ENCODE data around the gene S1PR4.

S1PR4 gene

GRCh38 chr19:3175781-3176714, 2.5 kb upstream of the S1PR4 start:
- Histone ChIP-seq H4K20me1 (ENCODE audit: low read depth, low read length) (no peaks in the 10 kb centered on the region), H3K27ac (ENCODE audit: low read depth, low read length) (no peak overlapping the region), H3K4me2 (ENCODE audit: low read depth, low read length, poor library complexity, severe bottlenecking) (no peak overlapping the region)

GRCh38 chr19:3176715-3177501, 1.7 kb upstream of the S1PR4 start:
- H3K9me3 ChIP-seq (ENCODE audit: insufficient read depth, low read length) = no peaks in the 10 kb centered on the region
- no peaks in the 10 kb centered on the region for H4K20me1 ChIP-seq (ENCODE audit: low read depth, low read length)
- H3K79me2 ChIP-seq (ENCODE audit: insufficient read depth, low read length) = no peaks in the 10 kb centered on the region
- H3K27me3 ChIP-seq (ENCODE audit: low read length) = no peaks in the 10 kb centered on the region
- no peaks in the 10 kb centered on the region for H3K9me2 ChIP-seq (replicated peaks; ENCODE audit: insufficient read depth, low read length)
- H3F3A ChIP-seq (ENCODE audit: insufficient read depth) = no peaks in the 10 kb centered on the region
- H2AFZ ChIP-seq (ENCODE audit: low read depth, low read length, severe bottlenecking) = no peak overlapping the region
- H3K27ac ChIP-seq (ENCODE audit: low read depth, low read length) = no peak overlapping the region
- H3K36me3 ChIP-seq (ENCODE audit: low read length) = no peaks in the 10 kb centered on the region
- H3K4me3 ChIP-seq (ENCODE audit: insufficient read depth, low read length, poor library complexity, severe bottlenecking) = no peak overlapping the region
- TF ChIP-seq, protein P1, sequence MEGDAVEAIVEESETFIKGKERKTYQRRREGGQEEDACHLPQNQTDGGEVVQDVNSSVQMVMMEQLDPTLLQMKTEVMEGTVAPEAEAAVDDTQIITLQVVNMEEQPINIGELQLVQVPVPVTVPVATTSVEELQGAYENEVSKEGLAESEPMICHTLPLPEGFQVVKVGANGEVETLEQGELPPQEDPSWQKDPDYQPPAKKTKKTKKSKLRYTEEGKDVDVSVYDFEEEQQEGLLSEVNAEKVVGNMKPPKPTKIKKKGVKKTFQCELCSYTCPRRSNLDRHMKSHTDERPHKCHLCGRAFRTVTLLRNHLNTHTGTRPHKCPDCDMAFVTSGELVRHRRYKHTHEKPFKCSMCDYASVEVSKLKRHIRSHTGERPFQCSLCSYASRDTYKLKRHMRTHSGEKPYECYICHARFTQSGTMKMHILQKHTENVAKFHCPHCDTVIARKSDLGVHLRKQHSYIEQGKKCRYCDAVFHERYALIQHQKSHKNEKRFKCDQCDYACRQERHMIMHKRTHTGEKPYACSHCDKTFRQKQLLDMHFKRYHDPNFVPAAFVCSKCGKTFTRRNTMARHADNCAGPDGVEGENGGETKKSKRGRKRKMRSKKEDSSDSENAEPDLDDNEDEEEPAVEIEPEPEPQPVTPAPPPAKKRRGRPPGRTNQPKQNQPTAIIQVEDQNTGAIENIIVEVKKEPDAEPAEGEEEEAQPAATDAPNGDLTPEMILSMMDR (IDR thresholded peaks at IDR 0.05; ENCODE audit: insufficient read depth, low read length, poor library complexity, severe bottlenecking) = no peak
- TF ChIP-seq EZH2phosphoT487 (conservative IDR thresholded peaks at IDR 0.05; ENCODE audit: low read length) = no peak
- no peak overlapping the region for H3K9ac ChIP-seq (ENCODE audit: low read length)
- H3K4me2 ChIP-seq (ENCODE audit: low read depth, low read length, poor library complexity, severe bottlenecking) = no peak overlapping the region

More at GRCh38 chr19:3175781-3176714, 2.5 kb upstream of the S1PR4 start:
- H3K9me2 ChIP-seq (replicated peaks; ENCODE audit: insufficient read depth, low read length) = no peaks in the 10 kb centered on the region
- H3K36me3 ChIP-seq (ENCODE audit: low read length) = no peaks in the 10 kb centered on the region
- H3K4me3 ChIP-seq (ENCODE audit: insufficient read depth, low read length, poor library complexity, severe bottlenecking) = no peak overlapping the region
- no peak overlapping the region for H3K9ac ChIP-seq (ENCODE audit: low read length)
- no peaks in the 10 kb centered on the region for H3K9me3 ChIP-seq (ENCODE audit: insufficient read depth, low read length)
- no peaks in the 10 kb centered on the region for H3F3A ChIP-seq (ENCODE audit: insufficient read depth)
- H2AFZ ChIP-seq (ENCODE audit: low read depth, low read length, severe bottlenecking) = no peak overlapping the region
- no peaks in the 10 kb centered on the region for H3K79me2 ChIP-seq (ENCODE audit: insufficient read depth, low read length)
- no peak for TF ChIP-seq EZH2phosphoT487 (conservative IDR thresholded peaks at IDR 0.05; ENCODE audit: low read length)
- TF ChIP-seq, protein P1 (IDR thresholded peaks at IDR 0.05; ENCODE audit: insufficient read depth, low read length, poor library complexity, severe bottlenecking) = no peak
- H3K27me3 ChIP-seq (ENCODE audit: low read length) = no peaks in the 10 kb centered on the region

DNA sequence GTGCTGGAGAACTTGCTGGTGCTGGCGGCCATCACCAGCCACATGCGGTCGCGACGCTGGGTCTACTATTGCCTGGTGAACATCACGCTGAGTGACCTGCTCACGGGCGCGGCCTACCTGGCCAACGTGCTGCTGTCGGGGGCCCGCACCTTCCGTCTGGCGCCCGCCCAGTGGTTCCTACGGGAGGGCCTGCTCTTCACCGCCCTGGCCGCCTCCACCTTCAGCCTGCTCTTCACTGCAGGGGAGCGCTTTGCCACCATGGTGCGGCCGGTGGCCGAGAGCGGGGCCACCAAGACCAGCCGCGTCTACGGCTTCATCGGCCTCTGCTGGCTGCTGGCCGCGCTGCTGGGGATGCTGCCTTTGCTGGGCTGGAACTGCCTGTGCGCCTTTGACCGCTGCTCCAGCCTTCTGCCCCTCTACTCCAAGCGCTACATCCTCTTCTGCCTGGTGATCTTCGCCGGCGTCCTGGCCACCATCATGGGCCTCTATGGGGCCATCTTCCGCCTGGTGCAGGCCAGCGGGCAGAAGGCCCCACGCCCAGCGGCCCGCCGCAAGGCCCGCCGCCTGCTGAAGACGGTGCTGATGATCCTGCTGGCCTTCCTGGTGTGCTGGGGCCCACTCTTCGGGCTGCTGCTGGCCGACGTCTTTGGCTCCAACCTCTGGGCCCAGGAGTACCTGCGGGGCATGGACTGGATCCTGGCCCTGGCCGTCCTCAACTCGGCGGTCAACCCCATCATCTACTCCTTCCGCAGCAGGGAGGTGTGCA, 587 bp downstream of the S1PR4 start:
- Histone ChIP-seq H3K9me2 (replicated peaks; ENCODE audit: insufficient read depth, low read length) (no peaks in the 10 kb centered on the region), H3K4me3 (ENCODE audit: insufficient read depth, low read length, poor library complexity, severe bottlenecking) (no peak overlapping the region), H3K79me2 (ENCODE audit: insufficient read depth, low read length) (no peaks in the 10 kb centered on the region), H3F3A (ENCODE audit: insufficient read depth) (no peaks in the 10 kb centered on the region), H4K20me1 (ENCODE audit: low read depth, low read length) (no peaks in the 10 kb centered on the region), H2AFZ (ENCODE audit: low read depth, low read length, severe bottlenecking) (no peak overlapping the region), H3K27me3 (ENCODE audit: low read length) (no peaks in the 10 kb centered on the region), H3K36me3 (ENCODE audit: low read length) (no peaks in the 10 kb centered on the region), H3K27ac (ENCODE audit: low read depth, low read length) (no peak overlapping the region), H3K9me3 (ENCODE audit: insufficient read depth, low read length) (no peaks in the 10 kb centered on the region), H3K4me2 (ENCODE audit: low read depth, low read length, poor library complexity, severe bottlenecking) (no peak overlapping the region), H3K9ac (ENCODE audit: low read length) (no peak overlapping the region)
- no peak for TF ChIP-seq EZH2phosphoT487 (conservative IDR thresholded peaks at IDR 0.05; ENCODE audit: low read length)
- TF ChIP-seq, protein P1 (IDR thresholded peaks at IDR 0.05; ENCODE audit: insufficient read depth, low read length, poor library complexity, severe bottlenecking) = no peak

Measured in SU-DHL-6 (cell line).